Measurements from ENCODE around the gene CLDND2. TPM values are rescaled to one million over a fixed set of nuclear protein-coding genes. Genes with fewer than 3 reads are reported as not detected.
A peak's percentile ranks its signal among the peaks of the same experiment; 100 is the strongest.

CLDND2 gene
- total and polyA plus RNA-seq, 2 of the 8 experiments (the other 6 are each of a cell fraction or from before 2014, with no cell fraction given), result 0.21 to 0.56 TPM

- 17% methylated on average over 27 of the region's 43 CpGs; no CpG with 5 or more reads in 1 of the 2 experiments for WGBS, 2 experiments (ENCODE audit: extremely low coverage in 1 of 2, insufficient coverage in 1 of 2, insufficient read length in 1 of 2, insufficient replicate concordance in 2 of 2, low coverage in 1 of 2, low lambda C conversion rate in 2 of 2, missing lambda C conversion rate in 1 of 2)
- FAIRE-seq, result no peak
- peak overlapping the region; percentile 99 for H2AFZ ChIP-seq (ENCODE audit: low read length)
- H3K79me1 ChIP-seq (ENCODE audit: low read depth, low read length), result no peaks in the 10 kb centered on the region
- H2BK12ac ChIP-seq (ENCODE audit: low read depth, low read length), result no peak overlapping the region
- peaks cover 13% of the 10 kb centered on the region for H3K23me2 ChIP-seq (ENCODE audit: low read depth, low read length)
- peak overlapping the region; percentile 92; the same call in 1 of the 2 replicates for H4K8ac ChIP-seq (ENCODE audit: extremely low read depth, insufficient read depth, low read length)
- H2BK120ac ChIP-seq (replicated peaks; ENCODE audit: low read depth, low read length), result no peak overlapping the region
- H4K91ac ChIP-seq (replicated peaks; ENCODE audit: insufficient read length, low read length), result no peak overlapping the region
- H2BK15ac ChIP-seq (ENCODE audit: low read length), result no peak overlapping the region
- H2BK20ac ChIP-seq (ENCODE audit: low read length), result no peak overlapping the region
- H3K4ac ChIP-seq (replicated peaks; ENCODE audit: insufficient read length, low read depth, low read length), result no peak overlapping the region
- H3K27me3 ChIP-seq (replicated peaks in 1 of 4; ENCODE audit: control insufficient read depth in 3 of 4, extremely low read depth in 1 of 4, insufficient read depth in 3 of 4, low read length in 3 of 4), result peaks cover 0 to 18% (median 11%) of the 10 kb centered on the region in 4 experiments; a peak in 5 of 7 replicates
- H3K27ac ChIP-seq (ENCODE audit: low read depth, low read length), result 0 out of 2 replicates have a peak overlapping the region, but pooled peaks have one; percentile 41
- H3K23ac ChIP-seq (ENCODE audit: insufficient read length), result no peak overlapping the region
- H2BK5ac ChIP-seq (ENCODE audit: low read depth, low read length), result 0 out of 2 replicates have a peak overlapping the region, but pooled peaks have one; percentile 79
- ChIA-PET CTCF (ENCODE audit: partially characterized antibody) (interaction anchor here (0.6 to 4.9 kb wide), 24 partner anchors 10 to 646 kb away, joined by 3 to 42 read pairs (median 3); partner anchors contain the start of gene LIM2), POLR2A (ENCODE audit: partially characterized antibody) (interaction anchor here (0.7 to 3.9 kb wide), 9 partner anchors 10 to 57 kb away, joined by 3 to 19 read pairs (median 4); partner anchors contain the start of gene CLDND2)
- H3K79me2 ChIP-seq (ENCODE audit: control insufficient read depth in 1 of 2, insufficient read depth in 2 of 2, low read length in 2 of 2), result no peaks in the 10 kb centered on the region
- H3K9ac ChIP-seq (replicated peaks in 1 of 4; ENCODE audit: extremely low read depth in 1 of 4, low read depth in 3 of 4, low read length in 3 of 4), result peak overlapping the region; percentile 30 to 49 (median 40); a peak in 5 of 7 replicates
- H2AK5ac ChIP-seq (ENCODE audit: low read depth, low read length), result no peak overlapping the region
- peak overlapping the region; percentile 65 to 83 for H3K4me2 ChIP-seq (ENCODE audit: insufficient read depth in 1 of 2, low read depth in 2 of 2, low read length in 2 of 2)
- peak overlapping the region; percentile 74 for H3K56ac ChIP-seq (replicated peaks; ENCODE audit: insufficient read length, low read depth, low read length)
- no peaks in the 10 kb centered on the region for H4K20me1 ChIP-seq (replicated peaks in 1 of 2; ENCODE audit: control insufficient read depth in 1 of 2, insufficient read depth in 2 of 2, low read length in 2 of 2)
- peak; percentile 39 to 95 for DNase-seq (ENCODE audit: low read depth in 1 of 2, low spot score in 2 of 2)
- no peak overlapping the region for H3K14ac ChIP-seq (ENCODE audit: insufficient read length)
- peak overlapping the region; percentile 76 for H4K5ac ChIP-seq (ENCODE audit: insufficient read length, low read depth, low read length)
- H3K18ac ChIP-seq (ENCODE audit: extremely low read depth, low read length), result peak overlapping the region; percentile 78
- peaks cover 0 to 3% (median 0%) of the 10 kb centered on the region in 4 experiments; a peak in 1 of 8 replicates for H3K36me3 ChIP-seq (ENCODE audit: control insufficient read depth in 2 of 4, insufficient read depth in 4 of 4, low read length in 3 of 4)
- peak overlapping the region; percentile 56 to 72 (median 66) for H3K4me3 ChIP-seq (ENCODE audit: extremely low read depth in 1 of 4, insufficient read depth in 2 of 4, low read depth in 3 of 4, low read length in 4 of 4)
- H3K9me3 ChIP-seq (ENCODE audit: insufficient read depth in 2 of 2, low read depth in 1 of 2, low read length in 1 of 2), result no peaks in the 10 kb centered on the region; a peak in 1 of 4 replicates
- H3K4me1 ChIP-seq (replicated peaks in 1 of 4; ENCODE audit: control insufficient read depth in 3 of 4, insufficient read depth in 4 of 4, low read length in 3 of 4), result peaks cover 0 to 20% (median 16%) of the 10 kb centered on the region in 4 experiments; a peak in 6 of 7 replicates
- TF ChIP-seq SIN3A (conservative IDR thresholded peaks at IDR 0.05 in 1 of 2, IDR thresholded peaks at IDR 0.05 in 1 of 2; ENCODE audit: low read depth in 1 of 2, low read length in 2 of 2), result peak; percentile 43 to 82; a peak in 2 of 4 replicates
- no peak for TF ChIP-seq HDAC6 (IDR thresholded peaks at IDR 0.05; ENCODE audit: low read depth, low read length)
- TF ChIP-seq GTF2F1 (IDR thresholded peaks at IDR 0.05; ENCODE audit: borderline replicate concordance, low read depth, low read length), result no peak
- TF ChIP-seq MAX (IDR thresholded peaks at IDR 0.05), result peak; percentile 78
- peak; percentile 20; the same call in 1 of the 2 replicates for TF ChIP-seq TAF1 (IDR thresholded peaks at IDR 0.05; ENCODE audit: low read depth, low read length)
- no peak for TF ChIP-seq SIX5 (IDR thresholded peaks at IDR 0.05; ENCODE audit: low read depth, low read length)
- no peak for TF ChIP-seq ZNF274 (IDR thresholded peaks at IDR 0.05; ENCODE audit: borderline replicate concordance, extremely low read depth, low read length)
- peak; percentile 84 for TF ChIP-seq BACH1 (IDR thresholded peaks at IDR 0.05; ENCODE audit: low read length)
- no peak for TF ChIP-seq CBX8 (IDR thresholded peaks at IDR 0.05; ENCODE audit: borderline replicate concordance, low read depth, low read length)
- TF ChIP-seq CBX5 (IDR thresholded peaks at IDR 0.05; ENCODE audit: low read depth, low read length), result no peak
Measured at GRCh38 chr19:51338563-51339312, 30.1 kb downstream of the CLDND2 start.

All from H1 (cell line).